Inflammatory macrophage treated with lipopolysaccharide for 1 hour (primary cell): ENCODE measurements around the gene CNTN6.
"Not testable (repeated sequence)": the region's sequence is repeated elsewhere in the genome, so short reads cannot be mapped to it uniquely, and the experiment has no call there.

Experiments
- DNase-seq, 2 donors: peaks; one replicate each; pipeline ENCODE4 v3.0.0-alpha.2; 2020 to 2022

CNTN6 gene

GRCh38 chr3:1292571-1293071 is 199.8 kb downstream of the CNTN6 start:
- no peak for DNase-seq

GRCh38 chr3:1294586-1294985 is 201.8 kb downstream of the CNTN6 start:
- no peak for DNase-seq

- DNase-seq: no peak
Measured at GRCh38 chr3:1318296-1319005, 225.6 kb downstream of the CNTN6 start.

GRCh38 chr3:1326546-1326945 is 233.7 kb downstream of the CNTN6 start:
- DNase-seq: no peak

- no peak for DNase-seq
Measured at GRCh38 chr3:1330107-1330506, 237.3 kb downstream of the CNTN6 start.

GRCh38 chr3:1346386-1346785 is 253.6 kb downstream of the CNTN6 start:
- DNase-seq: no peak

- DNase-seq: no peak
Measured at GRCh38 chr3:1348547-1348946, 255.7 kb downstream of the CNTN6 start.

- DNase-seq: no peak
Measured at GRCh38 chr3:1350885-1351284, 258.1 kb downstream of the CNTN6 start.

GRCh38 chr3:1355691-1356090 is 262.9 kb downstream of the CNTN6 start:
- DNase-seq: no peak

- no peak for DNase-seq
Measured at GRCh38 chr3:1356101-1356500, 263.3 kb downstream of the CNTN6 start.

GRCh38 chr3:1365528-1365927 is 272.7 kb downstream of the CNTN6 start:
- DNase-seq: no peak

- DNase-seq: no peak
Measured at GRCh38 chr3:1374471-1374870, 281.6 kb downstream of the CNTN6 start.

GRCh38 chr3:1375145-1375544 is 282.3 kb downstream of the CNTN6 start:
- DNase-seq: no peak

GRCh38 chr3:1380926-1381646 is 288.3 kb downstream of the CNTN6 start:
- peak; percentile 0 to 6 for DNase-seq

GRCh38 chr3:1381647-1382036 is 288.8 kb downstream of the CNTN6 start:
- DNase-seq: no peak

- not testable (repeated sequence) for DNase-seq
Measured at GRCh38 chr3:1387396-1387905, 294.6 kb downstream of the CNTN6 start.

- no peak for DNase-seq
Measured at GRCh38 chr3:1394188-1394587, 301.4 kb downstream of the CNTN6 start.

- DNase-seq: no peak
Measured at GRCh38 chr3:1400571-1400970, 307.7 kb downstream of the CNTN6 start.

- no peak for DNase-seq
Measured at GRCh38 chr3:1404270-1404962, 311.6 kb downstream of the CNTN6 start.

GRCh38 chr3:1406250-1406649 is 313.4 kb downstream of the CNTN6 start:
- DNase-seq: no peak

- DNase-seq: no peak
Measured at GRCh38 chr3:1421577-1421976, 328.8 kb downstream of the CNTN6 start.

GRCh38 chr3:1423566-1424089 is 330.8 kb downstream of the CNTN6 start:
- no peak for DNase-seq

- DNase-seq: no peak
Measured at GRCh38 chr3:1439395-1439794, 346.6 kb downstream of the CNTN6 start.
